GM18909 (cell line): ENCODE data around the gene ACVR2B.

ENCODE experiments used
- ATAC-seq: cut with Tn5 transposase; IDR thresholded peaks from one replicate; pipeline ENCODE4 v1.9.1; 2021; ENCODE audit warnings: mild to moderate bottlenecking; ENCODE audit not compliant: unreplicated experiment, poor library complexity

ACVR2B gene

DNA sequence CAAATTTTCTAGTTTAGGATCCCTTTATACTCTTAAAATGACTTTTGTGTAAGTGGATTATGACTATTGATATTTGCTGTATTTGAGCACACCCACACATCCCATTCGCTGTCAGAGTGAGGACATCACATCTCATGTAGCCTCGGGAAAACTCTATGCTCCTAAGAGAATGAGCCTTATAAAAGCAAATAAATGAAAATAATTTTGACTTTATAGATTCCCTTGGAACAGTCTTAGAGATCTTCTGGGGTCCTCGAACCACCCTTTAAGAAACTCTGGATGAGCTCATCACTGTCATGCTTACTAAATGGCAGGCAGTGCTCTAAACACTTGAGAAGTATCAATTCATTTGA is 26.4 kb downstream of the ACVR2B start:
- no peak for ATAC-seq

DNA sequence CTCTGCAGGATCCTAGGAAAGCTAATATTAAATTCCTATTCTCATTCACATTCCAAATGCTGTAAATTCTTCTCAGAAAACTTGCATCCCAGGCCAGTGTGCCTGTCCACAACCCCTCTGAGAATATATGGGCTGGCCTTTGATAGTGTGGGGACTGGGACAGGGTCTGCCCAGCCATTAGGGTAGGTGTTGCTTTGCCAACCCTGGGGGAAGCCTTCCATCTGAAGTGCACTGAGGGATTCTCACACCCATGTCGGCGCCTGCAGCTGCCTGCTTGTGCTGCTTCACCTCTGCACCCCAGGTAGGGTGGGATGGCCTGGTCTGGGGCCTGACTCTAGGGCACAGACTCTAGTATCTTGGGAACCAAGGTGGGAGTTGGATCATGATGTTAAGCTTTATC is 27.2 kb downstream of the ACVR2B start:
- no peak for ATAC-seq

DNA sequence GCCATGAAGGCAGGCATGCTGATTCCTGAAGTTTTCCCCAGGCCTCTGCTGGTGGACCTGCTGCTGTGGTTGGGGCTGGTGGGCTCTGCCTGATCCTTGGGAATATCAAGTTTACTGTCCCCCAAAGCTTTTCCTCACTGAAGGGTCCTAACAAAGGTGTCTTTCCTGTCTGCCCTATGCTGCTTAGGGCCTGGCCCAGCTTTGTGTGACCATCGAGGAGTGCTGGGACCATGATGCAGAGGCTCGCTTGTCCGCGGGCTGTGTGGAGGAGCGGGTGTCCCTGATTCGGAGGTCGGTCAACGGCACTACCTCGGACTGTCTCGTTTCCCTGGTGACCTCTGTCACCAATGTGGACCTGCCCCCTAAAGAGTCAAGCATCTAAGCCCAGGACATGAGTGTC is 29.3 kb downstream of the ACVR2B start:
- no peak for ATAC-seq

DNA sequence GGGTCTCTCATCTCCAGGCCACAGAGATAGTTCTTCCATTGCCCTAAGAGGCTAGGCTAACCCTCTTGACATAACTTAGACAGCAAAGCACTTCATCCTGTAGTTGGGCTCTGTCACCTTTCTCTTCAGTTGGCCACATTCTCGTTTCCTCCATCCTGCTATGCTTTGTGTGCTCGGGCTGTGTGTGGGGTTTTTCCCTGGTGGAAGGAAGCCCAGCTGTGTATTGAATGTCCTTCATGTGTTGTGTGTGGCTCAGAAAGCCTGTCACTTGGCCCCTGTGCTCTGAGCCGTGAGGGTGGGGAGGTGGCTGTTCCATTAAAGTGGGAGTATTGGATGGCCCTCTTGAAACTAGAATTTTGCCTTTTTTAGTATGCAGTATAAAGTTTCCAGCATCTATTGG is 33.6 kb downstream of the ACVR2B start:
- peak; percentile 92 for ATAC-seq

DNA sequence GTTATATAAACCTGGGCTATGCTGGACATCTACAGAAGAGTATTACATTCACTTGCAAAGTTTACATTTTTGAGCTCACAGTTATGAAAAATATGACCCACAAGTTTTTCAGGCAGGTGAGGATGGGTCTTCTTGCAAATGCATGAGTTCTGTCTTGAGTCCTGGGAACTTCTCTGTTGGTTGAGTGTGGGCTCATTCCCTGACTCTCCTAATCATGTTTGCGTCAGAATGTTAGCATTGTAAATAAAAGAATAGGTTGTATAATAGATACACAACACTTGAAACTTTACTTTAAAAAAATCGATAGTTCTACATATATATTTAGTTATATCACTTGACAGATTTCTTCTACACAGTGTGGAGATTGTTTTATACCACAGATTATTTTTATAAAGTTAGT is 35.3 kb downstream of the ACVR2B start:
- ATAC-seq, result no peak

DNA sequence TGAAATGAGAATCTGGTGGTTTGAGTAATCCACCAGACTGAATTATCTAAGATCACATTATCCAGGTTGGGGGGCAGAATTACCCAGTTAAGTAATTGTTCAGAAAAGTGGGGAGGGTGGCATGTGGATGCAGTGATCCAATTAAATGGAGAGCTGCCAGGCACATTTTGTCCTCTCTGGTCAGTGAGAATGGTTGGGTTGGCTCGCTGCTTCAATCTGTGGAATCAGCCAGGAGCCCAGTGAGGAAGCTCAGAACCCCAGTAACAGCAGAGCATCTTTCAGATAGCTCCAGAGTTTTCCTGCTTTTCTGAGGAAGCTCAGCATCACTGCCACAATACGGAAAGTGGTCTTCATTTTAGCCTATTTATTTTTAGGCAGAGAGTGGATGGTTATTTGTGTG is 36.1 kb downstream of the ACVR2B start:
- ATAC-seq, result no peak

DNA sequence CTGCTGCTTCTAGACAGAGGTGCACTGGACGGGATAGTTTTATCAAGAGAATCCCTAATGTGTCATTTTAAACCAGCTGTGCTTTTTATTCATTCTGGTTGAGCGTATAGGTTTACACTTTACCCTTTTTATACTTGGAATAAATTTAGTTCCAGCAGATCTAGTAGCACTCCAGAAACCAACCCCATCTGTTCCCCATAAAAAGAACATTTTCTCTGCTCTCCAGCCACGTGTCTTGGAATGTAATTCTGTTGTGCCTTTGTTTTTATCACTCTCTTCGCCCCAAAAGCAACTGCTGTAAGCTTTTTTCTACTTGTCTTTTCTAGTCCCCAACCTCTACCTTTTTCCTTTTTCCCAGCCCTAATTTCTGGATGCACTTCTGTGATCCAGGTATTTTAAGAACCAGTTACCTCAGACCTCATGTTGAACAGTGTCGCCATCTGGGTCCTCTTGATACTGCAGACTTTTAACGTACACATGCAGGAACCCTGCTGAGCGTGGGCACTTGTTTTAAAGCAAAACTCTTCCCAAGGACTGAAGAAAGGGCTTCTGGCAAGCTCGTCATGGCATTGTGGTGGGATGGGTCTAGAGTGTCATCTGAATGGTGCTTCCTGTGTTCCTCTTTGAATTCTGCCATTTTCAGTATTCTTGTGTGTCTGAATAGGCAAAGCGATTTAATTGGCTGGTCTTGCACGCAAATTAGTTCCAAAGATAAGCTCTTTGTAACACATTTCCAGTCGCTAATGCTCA is 36.8 kb downstream of the ACVR2B start:
- no peak for ATAC-seq

DNA sequence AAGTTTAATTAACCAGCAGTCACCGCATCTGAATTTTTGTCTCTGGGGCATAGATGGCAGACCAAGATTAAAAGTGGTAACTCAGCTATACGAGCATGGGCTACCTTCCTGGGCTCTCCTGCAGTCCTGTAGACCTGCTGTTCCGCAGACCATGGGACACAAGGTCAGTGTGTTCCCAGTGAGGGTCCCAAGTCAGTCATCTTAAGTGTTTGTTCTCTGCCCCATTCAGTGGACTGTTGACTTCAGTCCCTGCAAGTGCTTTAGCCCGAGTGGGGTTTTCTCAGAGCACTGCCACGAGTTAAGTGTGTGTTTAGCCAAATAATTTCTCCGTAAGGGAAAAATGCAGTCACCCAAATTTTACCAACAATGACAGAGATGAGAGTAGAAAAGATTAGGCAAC is 37.5 kb downstream of the ACVR2B start:
- no peak for ATAC-seq

DNA sequence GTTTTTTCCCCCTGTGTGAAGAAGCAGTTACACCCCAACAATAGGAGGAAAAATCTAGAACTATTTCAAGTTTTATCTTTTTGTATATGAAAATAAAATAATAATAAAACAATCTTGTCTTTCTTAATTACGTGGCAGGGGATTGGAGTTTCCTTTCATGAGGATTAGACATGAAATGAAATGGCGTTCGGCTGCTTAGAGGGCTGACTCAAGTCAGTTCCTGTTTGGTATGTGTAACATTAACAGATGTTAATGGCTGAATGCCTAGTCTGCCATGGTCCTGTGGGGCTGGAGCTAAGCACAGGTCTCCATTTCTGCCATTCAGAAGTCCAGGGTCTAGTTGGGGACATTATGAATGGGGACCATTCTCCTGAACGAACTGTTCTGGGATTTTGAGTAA is 39.3 kb downstream of the ACVR2B start:
- ATAC-seq, result no peak

DNA sequence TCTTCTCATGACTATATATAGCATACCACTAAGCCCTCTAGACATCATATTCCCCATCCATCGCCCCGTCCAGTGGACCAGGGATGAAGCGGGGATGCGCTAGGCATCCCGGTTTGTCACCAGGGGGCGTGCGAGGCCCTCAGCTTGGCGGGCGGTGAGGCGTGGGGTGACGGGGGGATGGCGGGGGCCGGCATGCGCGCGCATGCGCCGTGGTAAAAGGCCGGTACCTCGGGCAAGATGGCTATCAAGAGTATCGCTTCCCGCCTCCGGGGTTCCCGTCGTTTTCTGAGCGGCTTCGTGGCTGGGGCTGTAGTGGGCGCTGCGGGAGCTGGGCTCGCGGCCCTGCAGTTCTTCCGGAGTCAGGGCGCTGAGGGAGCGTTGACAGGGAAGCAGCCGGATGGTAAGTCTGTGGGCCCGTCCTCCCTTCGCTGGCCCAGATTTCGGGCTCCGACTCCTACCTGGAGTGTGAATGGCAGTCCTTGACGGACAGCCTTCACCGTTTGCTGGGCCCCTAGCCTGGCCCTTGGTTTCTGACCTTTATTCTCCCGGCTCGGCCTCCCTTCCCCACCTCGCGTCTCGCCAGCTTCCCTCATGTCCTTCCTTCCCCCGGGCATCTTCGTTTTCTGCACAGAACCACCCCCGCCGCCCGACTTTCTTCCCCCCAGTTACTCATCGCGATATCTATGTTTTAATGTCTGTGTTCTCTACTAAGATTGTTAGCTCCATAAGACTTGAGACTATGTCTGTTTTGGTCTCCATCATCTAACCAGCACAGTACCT is 42.6 kb downstream of the ACVR2B start, which contains the start of gene EXOG:
Gene EXOG, plus strand, starts transcription at position 210 of the 780 bp plus-strand sequence. Its CDS starts 28 bp downstream, at position 238.
- peak; percentile 87 for ATAC-seq

DNA sequence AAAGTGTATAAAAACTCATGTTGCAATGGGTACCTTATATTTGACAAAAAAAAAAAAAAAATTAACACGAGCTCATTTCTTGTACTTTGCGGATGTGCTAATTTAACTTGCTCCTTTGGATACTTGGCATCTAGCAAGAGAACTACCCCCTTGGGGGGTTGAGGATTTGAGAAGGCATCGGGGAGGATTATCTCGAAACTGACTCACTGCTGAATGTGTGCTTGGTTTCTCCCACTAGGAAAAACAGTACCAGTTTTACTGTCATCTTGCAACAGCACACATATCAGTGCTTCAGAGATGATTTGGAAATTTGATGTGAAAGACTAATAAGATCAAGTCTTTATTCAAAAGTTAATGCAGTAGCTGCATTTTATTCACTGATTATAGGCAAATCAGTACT is 43.3 kb downstream of the ACVR2B start:
- ATAC-seq, result no peak

DNA sequence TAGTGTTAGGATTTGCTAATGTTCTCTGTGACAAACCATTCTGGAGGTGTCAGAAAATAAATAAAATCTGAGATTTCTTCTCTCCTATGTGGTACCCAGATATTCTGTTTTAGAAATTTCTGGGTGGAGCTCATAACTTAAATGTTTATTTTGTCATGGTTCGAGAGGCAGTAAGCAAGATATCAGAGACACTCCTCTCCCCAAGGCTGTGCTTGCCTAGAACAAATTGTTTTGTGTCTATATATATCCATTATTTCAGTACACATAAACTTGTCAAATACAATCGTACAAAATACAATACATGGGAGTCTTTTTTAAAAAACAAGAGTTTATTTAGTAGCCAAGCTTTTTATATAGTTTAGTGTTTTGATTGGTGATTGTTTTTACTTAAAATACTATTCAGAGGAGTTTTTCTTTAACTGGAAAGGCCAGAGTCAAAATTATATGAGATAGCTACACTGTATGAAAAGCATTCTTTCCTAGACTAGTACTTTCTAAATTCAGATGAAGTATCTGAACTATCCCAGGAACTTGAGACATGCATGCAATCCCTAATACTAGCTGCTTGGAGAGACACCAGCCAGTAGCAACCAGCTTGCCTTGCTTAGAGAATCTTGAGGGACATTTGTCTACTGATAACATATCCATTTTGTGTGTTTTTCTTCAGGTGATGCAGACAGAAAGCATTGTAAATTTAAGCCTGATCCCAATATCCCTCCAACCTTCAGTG is 47.2 kb downstream of the ACVR2B start:
- no peak for ATAC-seq

DNA sequence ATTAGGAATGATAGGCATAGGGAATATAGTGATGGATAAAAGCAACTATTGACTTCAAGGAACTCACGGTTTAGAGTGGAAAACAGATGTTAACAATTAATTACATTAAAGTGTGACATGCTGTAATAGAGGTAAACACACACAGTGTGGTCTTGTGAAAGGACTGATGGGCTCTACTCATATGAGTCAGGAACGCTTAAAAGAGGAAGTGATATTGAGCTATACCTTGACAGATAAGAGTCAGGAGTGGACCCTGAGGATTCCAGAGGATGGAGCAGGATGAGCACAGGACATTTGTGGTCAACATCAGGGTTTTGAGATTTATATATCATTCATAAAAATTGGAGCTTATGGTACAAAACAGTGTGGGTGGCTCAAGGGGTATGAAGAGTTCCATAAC is 53.4 kb downstream of the ACVR2B start:
- peak; percentile 99 for ATAC-seq

DNA sequence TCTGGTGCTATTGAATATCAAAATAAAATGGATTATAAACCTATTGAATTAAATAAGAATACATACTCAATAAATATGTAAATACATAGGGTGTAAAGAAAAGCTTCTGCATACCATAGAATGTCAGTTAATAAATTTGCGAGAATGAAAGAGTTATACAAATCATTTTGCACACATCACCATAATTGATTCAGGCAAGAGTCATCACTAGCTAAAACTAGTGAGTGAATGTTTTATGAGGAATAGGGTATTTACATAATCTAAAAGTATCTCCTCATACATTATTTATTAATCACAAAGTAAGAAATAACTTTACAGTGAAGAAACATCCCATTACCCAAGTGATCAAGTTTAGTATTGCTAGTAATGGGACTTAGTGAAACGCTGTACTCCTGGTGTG is 56.0 kb downstream of the ACVR2B start:
- ATAC-seq, result no peak

DNA sequence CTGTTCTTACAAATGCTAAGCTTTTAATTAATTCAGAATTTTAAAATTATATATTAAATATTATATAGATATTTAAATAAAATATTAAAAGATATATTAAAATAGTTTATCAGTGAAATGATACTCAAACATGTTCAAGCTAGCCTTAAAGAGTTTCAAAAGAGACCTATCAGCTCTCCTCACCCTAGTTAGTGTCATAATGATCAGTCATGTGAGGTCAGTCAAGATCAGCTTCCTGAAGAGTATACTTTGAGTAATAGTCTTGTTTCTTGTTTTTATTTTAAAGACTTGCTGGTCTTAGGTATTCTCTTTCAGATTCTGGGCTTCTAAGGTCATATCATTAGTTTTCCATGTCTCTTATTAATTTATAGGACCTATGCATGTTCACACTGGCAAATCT is 56.9 kb downstream of the ACVR2B start:
- no peak for ATAC-seq

DNA sequence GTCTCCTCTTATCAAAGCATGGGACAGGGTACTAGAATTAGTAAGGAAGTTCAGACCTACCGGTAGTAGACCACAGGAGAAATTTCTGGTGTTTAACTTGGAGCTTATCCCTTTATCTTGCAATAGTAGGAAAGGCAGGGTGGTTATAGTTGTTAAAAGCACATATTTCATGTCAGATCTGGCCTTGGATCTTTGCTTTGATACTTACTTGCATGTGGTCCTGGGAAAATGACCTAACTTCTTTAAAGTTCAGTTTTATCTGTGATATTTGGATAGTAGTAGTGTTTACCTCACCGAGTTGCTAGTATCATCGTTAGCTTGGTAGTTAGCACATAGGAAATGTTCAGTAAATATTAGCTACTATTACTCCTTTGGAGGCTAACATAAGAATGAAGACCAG is 57.9 kb downstream of the ACVR2B start:
- ATAC-seq, result no peak

DNA sequence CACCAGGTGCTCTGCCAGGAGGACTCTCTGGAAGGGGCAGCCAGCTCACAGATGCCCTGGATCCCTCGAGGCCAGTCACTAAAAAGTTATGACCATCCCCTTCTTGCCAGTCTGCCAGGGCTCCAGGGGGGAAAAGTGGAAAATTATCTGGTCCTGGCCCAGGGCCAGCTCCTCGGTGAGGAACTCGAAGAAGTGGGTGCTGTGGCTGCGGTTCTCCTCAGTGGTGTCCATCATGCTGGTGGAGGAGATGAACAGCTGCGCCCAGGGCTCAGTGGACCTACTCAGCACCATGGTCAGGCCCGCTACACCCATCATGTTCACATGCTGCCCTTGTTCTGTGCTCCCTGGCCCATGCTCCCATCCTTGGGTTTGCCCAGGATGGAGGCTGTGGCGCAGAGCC is 61.7 kb downstream of the ACVR2B start:
- no peak for ATAC-seq

DNA sequence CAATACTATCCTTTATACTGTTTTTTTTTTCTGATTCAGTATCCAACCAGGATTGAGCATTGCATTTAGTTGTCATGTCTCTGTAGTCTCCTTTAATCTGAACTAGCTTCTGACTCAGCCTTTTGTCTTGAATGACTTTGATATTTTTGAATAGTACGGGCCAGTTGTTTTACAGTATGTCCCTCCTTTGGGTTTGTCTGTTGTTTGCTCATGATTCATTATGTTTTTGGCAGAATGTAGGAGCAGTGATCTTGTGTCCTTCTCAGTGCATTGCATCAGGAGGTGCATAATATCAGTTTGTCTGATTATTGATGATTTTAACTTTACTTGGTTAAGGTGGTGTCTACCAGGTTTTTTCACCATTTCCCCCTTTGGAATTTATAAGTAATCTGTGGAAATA is 63.0 kb downstream of the ACVR2B start:
- ATAC-seq, result no peak

DNA sequence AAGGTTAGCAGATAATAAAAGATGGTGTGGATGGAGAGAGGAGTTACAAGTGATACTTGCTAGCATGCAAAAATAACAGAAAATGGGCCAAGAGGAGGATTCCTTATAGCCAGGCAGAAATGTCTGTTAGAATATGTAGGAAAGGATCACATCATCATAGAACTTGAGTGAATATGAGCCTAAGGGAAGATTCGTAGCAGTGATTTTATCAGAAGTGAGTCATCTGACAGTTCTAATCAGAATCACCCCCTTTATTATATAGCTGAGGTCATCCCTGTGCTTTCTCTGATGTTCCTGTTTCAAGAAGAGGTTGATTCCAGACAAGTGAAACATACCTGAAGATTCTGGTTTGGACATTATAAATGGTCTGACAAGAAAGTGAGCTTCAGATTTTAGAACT is 65.3 kb downstream of the ACVR2B start:
- ATAC-seq, result no peak

DNA sequence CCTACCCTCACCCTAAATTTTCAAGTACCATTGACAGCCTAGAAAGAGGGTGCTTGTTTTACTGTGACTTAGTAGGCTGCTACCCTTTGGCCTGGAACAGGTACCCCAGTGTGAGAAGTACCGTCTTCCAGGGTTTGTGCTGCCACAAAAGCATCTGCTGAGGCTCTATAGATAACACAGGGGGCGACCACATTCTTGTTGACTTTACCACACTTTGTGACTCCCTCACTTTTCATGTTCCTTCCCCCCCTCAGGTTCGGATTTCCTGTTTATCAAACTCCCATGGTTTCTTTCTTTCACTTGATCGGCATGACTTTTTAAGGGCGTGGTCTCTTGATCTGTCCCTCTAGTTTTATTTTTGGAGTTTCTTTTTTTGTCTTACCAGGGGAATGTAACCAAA is 66.0 kb downstream of the ACVR2B start:
- ATAC-seq, result no peak

DNA sequence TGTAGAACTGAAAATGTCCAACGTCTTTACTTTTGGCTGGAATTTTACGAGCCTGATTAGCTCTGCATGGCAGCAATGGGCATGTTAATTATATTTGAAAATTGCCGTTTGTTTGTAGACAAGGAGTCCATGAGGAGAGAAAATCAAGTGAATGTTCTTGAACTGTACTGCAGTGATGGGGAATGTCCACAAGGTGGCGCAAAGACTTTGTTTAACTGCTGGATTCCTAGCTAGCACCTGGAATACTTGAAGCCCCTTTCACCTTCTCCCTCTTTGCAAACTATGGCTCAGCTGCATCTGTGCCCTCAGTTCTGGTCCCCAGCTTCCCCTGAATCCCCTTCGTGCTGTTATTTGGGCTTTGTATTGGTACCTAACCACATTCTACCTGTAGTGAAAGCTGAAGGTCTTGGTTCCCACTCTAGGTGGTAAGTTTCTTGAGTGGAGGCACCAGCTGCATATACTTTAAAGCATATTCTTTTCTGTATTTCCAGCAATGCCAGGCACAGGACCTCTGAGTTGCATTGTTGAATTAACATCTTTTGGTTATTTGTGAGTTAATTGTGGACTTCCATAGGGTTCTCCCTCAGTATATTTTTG is 67.8 kb downstream of the ACVR2B start:
- no peak for ATAC-seq
